ENCODE results near the gene SMIM41. TPM values are rescaled to one million over a fixed set of nuclear protein-coding genes. Genes with fewer than 3 reads are reported as not detected.
A peak's percentile ranks its signal among the peaks of the same experiment; 100 is the strongest.

SMIM41 gene
- total and polyA plus RNA-seq, 7 donors, result 0.41 to 5.7 (median 0.88) TPM; not detected in 3

DNA sequence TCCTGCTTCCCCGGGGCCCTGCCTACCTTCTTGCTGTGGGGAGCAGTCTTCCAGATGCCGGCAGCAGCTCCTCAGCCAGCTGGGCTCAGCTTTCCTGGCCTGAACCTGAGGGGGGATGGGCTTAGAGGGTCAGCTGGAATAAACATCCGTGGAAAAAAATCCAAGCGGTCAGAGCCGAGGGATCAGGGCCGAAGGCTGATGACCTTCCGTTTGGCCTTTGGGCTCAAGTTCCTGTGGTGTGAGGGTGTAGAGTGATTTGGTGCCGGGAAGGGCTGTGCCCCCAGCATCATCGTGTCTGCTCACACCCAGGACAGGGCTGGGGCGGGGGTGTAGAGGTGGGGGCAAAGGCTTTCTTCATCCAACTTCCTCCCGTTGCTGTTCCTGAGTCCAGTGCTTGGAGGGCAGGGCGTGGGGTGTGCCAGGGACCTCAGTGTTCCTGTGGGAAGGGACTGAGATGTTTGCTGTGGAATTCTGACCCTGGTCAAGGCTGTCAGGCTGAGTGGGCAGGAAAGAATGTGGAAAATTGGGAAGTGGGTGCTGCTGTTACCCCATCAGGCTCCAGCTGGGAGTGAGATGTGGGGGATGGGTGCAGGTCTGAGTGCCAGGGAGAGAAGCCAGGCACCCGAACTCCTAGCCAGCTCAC lies 2.6 kb downstream of the SMIM41 start:
- 53 to 68% methylated on average over 13 of the region's 13 CpGs for WGBS, 2 donors
- DNase-seq, result peak; percentile 83
- Histone ChIP-seq H3K4me1 (peaks cover 0 to 27% (median 7%) of the 10 kb centered on the region in 4 donors), H3K4me3 (no peak overlapping the region), H3K27ac (peak overlapping the region; percentile 54 to 79 (median 62)), H3K9me3 (no peaks in the 10 kb centered on the region), H3K27me3 (no peaks in the 10 kb centered on the region), H3K36me3 (peaks cover 0 to 14% (median 3%) of the 10 kb centered on the region in 4 donors)
- intact Hi-C loops (cut with DNase I), result no loop called here
- TF ChIP-seq EP300 (IDR thresholded peaks at IDR 0.05) (no peak), POLR2A (IDR thresholded peaks at IDR 0.05) (no peak), POLR2AphosphoS5 (IDR thresholded peaks at IDR 0.05) (peak in 2 of 4 donors; percentile 12 to 19)

DNA sequence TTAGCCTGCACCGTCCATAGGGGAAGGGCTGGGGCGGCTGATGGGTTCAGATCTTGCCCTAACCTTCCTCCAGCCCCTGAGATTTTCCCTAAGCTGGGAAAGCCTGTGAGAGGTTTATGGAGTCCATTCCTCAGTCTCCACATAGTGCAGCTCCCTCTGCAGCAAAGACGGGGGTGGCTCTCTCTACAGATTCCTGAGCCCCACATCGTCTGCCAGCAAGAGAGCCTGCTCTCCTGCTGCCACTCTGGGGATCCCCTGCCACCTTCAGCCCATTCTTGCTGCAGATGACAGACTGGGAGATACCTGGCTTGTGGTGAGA lies 3.1 kb downstream of the SMIM41 start:
- DNase-seq, result no peak
- intact Hi-C loops (cut with DNase I), result no loop called here
- WGBS, 2 donors, result 79 to 85% methylated on average over 4 of the region's 4 CpGs
- H3K4me3 ChIP-seq, result no peak overlapping the region
- TF ChIP-seq POLR2A (IDR thresholded peaks at IDR 0.05) (no peak), POLR2AphosphoS5 (IDR thresholded peaks at IDR 0.05) (no peak), EP300 (IDR thresholded peaks at IDR 0.05) (no peak)
- TF ChIP-seq, protein P1, sequence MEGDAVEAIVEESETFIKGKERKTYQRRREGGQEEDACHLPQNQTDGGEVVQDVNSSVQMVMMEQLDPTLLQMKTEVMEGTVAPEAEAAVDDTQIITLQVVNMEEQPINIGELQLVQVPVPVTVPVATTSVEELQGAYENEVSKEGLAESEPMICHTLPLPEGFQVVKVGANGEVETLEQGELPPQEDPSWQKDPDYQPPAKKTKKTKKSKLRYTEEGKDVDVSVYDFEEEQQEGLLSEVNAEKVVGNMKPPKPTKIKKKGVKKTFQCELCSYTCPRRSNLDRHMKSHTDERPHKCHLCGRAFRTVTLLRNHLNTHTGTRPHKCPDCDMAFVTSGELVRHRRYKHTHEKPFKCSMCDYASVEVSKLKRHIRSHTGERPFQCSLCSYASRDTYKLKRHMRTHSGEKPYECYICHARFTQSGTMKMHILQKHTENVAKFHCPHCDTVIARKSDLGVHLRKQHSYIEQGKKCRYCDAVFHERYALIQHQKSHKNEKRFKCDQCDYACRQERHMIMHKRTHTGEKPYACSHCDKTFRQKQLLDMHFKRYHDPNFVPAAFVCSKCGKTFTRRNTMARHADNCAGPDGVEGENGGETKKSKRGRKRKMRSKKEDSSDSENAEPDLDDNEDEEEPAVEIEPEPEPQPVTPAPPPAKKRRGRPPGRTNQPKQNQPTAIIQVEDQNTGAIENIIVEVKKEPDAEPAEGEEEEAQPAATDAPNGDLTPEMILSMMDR (IDR thresholded peaks at IDR 0.05), result no peak
- H3K4me1 ChIP-seq, result peaks cover 0 to 27% (median 7%) of the 10 kb centered on the region in 4 donors
- no peaks in the 10 kb centered on the region for H3K27me3 ChIP-seq
- peak overlapping the region; percentile 54 to 79 (median 62) for H3K27ac ChIP-seq
- no peaks in the 10 kb centered on the region for H3K9me3 ChIP-seq
- peaks cover 0 to 10% (median 0%) of the 10 kb centered on the region in 4 donors for H3K36me3 ChIP-seq

DNA sequence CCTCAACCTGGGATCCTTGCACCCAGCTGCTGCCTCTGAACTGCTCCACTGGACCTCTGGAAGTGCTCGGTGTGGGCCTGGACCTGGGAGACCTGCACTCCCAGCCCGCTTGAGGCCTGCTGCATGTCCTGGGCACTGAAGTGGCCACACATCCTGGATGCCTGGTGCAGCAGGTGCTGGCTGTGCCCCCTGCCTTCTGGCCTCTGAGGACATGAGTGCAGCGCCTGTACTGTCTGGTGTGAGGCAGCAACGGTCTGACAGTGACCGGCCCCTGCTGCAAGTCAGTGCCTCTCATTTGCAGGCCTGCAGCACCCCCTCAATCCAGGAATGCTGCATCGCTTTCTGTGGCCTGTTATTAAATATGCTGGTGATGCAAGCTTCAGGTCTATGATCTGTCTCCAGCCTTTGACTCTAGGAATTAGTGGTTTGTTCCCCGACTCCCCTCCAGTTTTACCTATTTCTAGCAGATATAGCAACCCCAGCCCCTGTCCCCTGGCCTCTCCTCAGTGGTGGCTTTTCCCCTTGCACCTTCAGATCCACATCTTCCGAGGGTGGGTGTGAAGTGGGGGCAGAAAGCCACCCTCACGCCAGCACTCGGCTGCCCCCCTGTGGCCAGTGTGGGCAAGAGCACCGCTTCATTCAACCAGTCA lies 3.6 kb downstream of the SMIM41 start:
- intact Hi-C loops (cut with DNase I), result loop anchor here (1.0 kb wide), 1 partner anchor 58 kb away; no protein-coding TSS in a partner anchor
- peaks cover 0 to 5% (median 0%) of the 10 kb centered on the region in 4 donors for H3K36me3 ChIP-seq
- H3K4me3 ChIP-seq, result no peak overlapping the region
- peaks cover 0 to under 1% (median 0%) of the 10 kb centered on the region in 3 donors for H3K27me3 ChIP-seq
- no peaks in the 10 kb centered on the region for H3K9me3 ChIP-seq
- DNase-seq, result peak; percentile 81
- H3K27ac ChIP-seq, result peak overlapping the region; percentile 54 to 79 (median 62)
- TF ChIP-seq, protein P1 (IDR thresholded peaks at IDR 0.05), result peak; percentile 91 to 98 (median 98)
- TF ChIP-seq POLR2A (IDR thresholded peaks at IDR 0.05), result no peak
- 38 to 42% methylated on average over 11 of the region's 11 CpGs for WGBS, 2 donors
- peaks cover 0 to 27% (median 7%) of the 10 kb centered on the region in 4 donors for H3K4me1 ChIP-seq

DNA sequence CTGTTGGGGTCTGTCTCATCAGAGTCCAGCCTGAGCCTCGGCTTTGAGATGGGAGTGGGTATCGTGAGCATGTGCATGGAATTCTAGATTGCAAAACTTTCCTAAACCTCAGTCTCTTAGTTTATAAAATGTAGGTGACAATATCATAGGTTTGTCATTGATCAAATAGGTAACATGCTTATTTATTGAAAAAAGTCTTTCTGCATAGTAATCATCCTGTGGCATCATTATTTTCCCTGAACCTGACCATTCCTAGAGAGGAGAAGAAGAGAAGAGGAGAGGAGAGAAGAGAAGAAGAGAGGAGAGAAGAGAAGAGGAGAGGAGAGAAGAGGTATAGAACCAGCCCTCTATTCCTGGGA lies 4.1 kb downstream of the SMIM41 start:
- DNase-seq, result no peak
- Histone ChIP-seq H3K9me3 (no peaks in the 10 kb centered on the region), H3K36me3 (no peaks in the 10 kb centered on the region), H3K27ac (no peak overlapping the region), H3K4me1 (peaks cover 0 to 27% (median 7%) of the 10 kb centered on the region in 4 donors), H3K27me3 (peaks cover 0 to 6% (median 0%) of the 10 kb centered on the region in 3 donors), H3K4me3 (no peak overlapping the region)
- WGBS, 2 donors, result 1 to 10% methylated on average over 2 of the region's 2 CpGs
- intact Hi-C loops (cut with DNase I), result loop anchor here (1.0 kb wide), 1 partner anchor 58 kb away; no protein-coding TSS in a partner anchor
- TF ChIP-seq, protein P1 (IDR thresholded peaks at IDR 0.05), result peak in 1 of 4 experiments; percentile 31
- TF ChIP-seq EP300 (IDR thresholded peaks at IDR 0.05) (no peak), POLR2AphosphoS5 (IDR thresholded peaks at IDR 0.05) (no peak), POLR2A (IDR thresholded peaks at IDR 0.05) (no peak)

DNA sequence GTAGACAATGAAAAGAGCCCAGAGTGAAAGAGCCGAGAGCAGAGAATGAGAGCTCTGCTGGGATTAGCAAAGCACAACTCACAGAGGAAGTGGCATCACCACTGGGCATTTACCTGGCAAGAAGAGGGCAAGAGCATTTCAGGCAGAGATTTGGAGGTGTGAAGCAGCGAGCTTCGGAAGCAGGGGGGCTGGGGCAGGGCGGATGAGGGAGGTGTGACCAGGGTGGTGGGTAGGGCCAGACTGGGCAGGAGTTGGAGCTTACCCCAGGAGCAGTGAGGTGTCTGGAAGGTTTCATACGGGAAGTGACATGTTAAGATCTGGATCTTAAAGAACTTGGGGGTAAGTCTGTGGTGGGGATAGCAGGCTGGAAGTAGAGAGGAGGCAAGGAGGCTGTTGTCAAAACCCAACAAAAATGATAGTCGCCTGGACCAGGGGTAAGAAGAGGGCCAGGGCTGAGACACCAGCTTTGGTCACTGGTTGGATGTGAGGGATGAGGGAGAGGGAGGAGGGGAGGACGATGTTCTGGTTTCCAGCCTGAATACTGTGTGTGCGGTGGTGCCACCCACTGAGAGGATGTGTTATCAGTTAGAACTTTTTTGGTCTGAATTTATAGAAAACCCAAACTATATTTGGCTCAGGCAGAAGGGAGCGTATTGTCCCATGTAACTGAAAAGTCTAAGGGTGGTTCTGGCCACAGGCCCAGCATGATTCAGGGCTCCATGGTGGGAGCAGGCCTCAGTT lies 5.2 kb downstream of the SMIM41 start:
- 90 to 93% methylated on average over 9 of the region's 9 CpGs for WGBS, 2 donors
- Histone ChIP-seq H3K27ac (no peak overlapping the region), H3K27me3 (peaks cover 0 to 15% (median 0%) of the 10 kb centered on the region in 3 donors), H3K9me3 (no peaks in the 10 kb centered on the region), H3K4me1 (peaks cover 0 to 27% (median 7%) of the 10 kb centered on the region in 4 donors), H3K36me3 (no peaks in the 10 kb centered on the region), H3K4me3 (no peak overlapping the region)
- DNase-seq, result no peak
- TF ChIP-seq, protein P1 (IDR thresholded peaks at IDR 0.05), result no peak
- TF ChIP-seq POLR2A (IDR thresholded peaks at IDR 0.05) (no peak), EP300 (IDR thresholded peaks at IDR 0.05) (no peak), POLR2AphosphoS5 (IDR thresholded peaks at IDR 0.05) (no peak)
- intact Hi-C loops (cut with DNase I), result no loop called here

All from sigmoid colon (tissue), 7 donors.